KOPT-K1 (cell line): ENCODE measurements around the gene BOK.
"Not testable (repeated sequence)": the region's sequence is repeated elsewhere in the genome, so short reads cannot be mapped to it uniquely, and the experiment has no call there.

Source experiments
- H3K27ac ChIP-seq: fragments of 200-600 bp; sonication (generic); 2 replicates; pipeline ENCODE4 v1.5.1; 2016; ENCODE audit warnings: antibody characterized with exemption, mild to moderate bottlenecking, low read depth, low read length; ENCODE audit not compliant: poor library complexity, severe bottlenecking
- H3K36me3 ChIP-seq: fragments of 200-600 bp; sonication (generic); 2 replicates; pipeline ENCODE4 v1.5.1; 2017; ENCODE audit warnings: antibody characterized with exemption, mild to moderate bottlenecking, low read length, moderate library complexity; ENCODE audit not compliant: insufficient read depth
- H3K9me3 ChIP-seq: fragments of 200-600 bp; sonication (generic); 2 replicates; pipeline ENCODE4 v1.5.1; 2017; ENCODE audit warnings: antibody characterized with exemption, low read length, mild to moderate bottlenecking; ENCODE audit not compliant: insufficient read depth, poor library complexity, severe bottlenecking

The BOK gene

GRCh38 chr2:241571821-241572620 lies 13.5 kb downstream of the BOK start:
- Histone ChIP-seq H3K9me3 (no peaks in the 10 kb centered on the region), H3K27ac (no peak overlapping the region), H3K36me3 (no peaks in the 10 kb centered on the region)

GRCh38 chr2:241572915-241573651 lies 14.5 kb downstream of the BOK start:
- not testable (repeated sequence) for H3K27ac ChIP-seq

GRCh38 chr2:241573741-241574140 lies 15.2 kb downstream of the BOK start:
- Histone ChIP-seq H3K36me3 (no peaks in the 10 kb centered on the region), H3K9me3 (no peaks in the 10 kb centered on the region), H3K27ac (no peak overlapping the region)

More at GRCh38 chr2:241572915-241573651, 14.5 kb downstream of the BOK start:
- H3K9me3 ChIP-seq, H3K36me3 ChIP-seq: not testable (repeated sequence)

- Histone ChIP-seq H3K36me3 (no peaks in the 10 kb centered on the region), H3K9me3 (no peaks in the 10 kb centered on the region), H3K27ac (no peak overlapping the region)
Measured at GRCh38 chr2:241574911-241575623, 16.5 kb downstream of the BOK start.

GRCh38 chr2:241575624-241576292 lies 17.2 kb downstream of the BOK start:
- Histone ChIP-seq H3K9me3 (no peaks in the 10 kb centered on the region), H3K36me3 (no peaks in the 10 kb centered on the region), H3K27ac (no peak overlapping the region)

GRCh38 chr2:241576293-241576654 lies 17.7 kb downstream of the BOK start:
- Histone ChIP-seq H3K9me3 (no peaks in the 10 kb centered on the region), H3K36me3 (no peaks in the 10 kb centered on the region), H3K27ac (no peak overlapping the region)

GRCh38 chr2:241577413-241578122 lies 19.0 kb downstream of the BOK start:
- Histone ChIP-seq H3K27ac (no peak overlapping the region), H3K36me3 (peaks cover 5% of the 10 kb centered on the region), H3K9me3 (no peaks in the 10 kb centered on the region)

GRCh38 chr2:241579281-241579680 lies 20.7 kb downstream of the BOK start:
- no peaks in the 10 kb centered on the region for H3K9me3 ChIP-seq
- H3K27ac ChIP-seq, result no peak overlapping the region
- H3K36me3 ChIP-seq, result peaks cover 21% of the 10 kb centered on the region

GRCh38 chr2:241582328-241582727 lies 23.8 kb downstream of the BOK start:
- Histone ChIP-seq H3K36me3 (peaks cover 50% of the 10 kb centered on the region), H3K9me3 (peaks cover 14% of the 10 kb centered on the region), H3K27ac (no peak overlapping the region)

GRCh38 chr2:241582806-241583205 lies 24.3 kb downstream of the BOK start:
- peaks cover 19% of the 10 kb centered on the region for H3K9me3 ChIP-seq
- peaks cover 55% of the 10 kb centered on the region for H3K36me3 ChIP-seq
- no peak overlapping the region for H3K27ac ChIP-seq

GRCh38 chr2:241584436-241584835 lies 25.9 kb downstream of the BOK start:
- Histone ChIP-seq H3K9me3 (peaks cover 22% of the 10 kb centered on the region), H3K36me3 (peaks cover 62% of the 10 kb centered on the region), H3K27ac (no peak overlapping the region)

GRCh38 chr2:241586564-241587264 lies 28.2 kb downstream of the BOK start:
- Histone ChIP-seq H3K9me3 (peaks cover 22% of the 10 kb centered on the region), H3K27ac (no peak overlapping the region), H3K36me3 (peaks cover 66% of the 10 kb centered on the region)

GRCh38 chr2:241589863-241590262 lies 31.3 kb downstream of the BOK start:
- H3K36me3 ChIP-seq, result peaks cover 61% of the 10 kb centered on the region
- not testable (repeated sequence) for H3K27ac ChIP-seq
- peaks cover 22% of the 10 kb centered on the region for H3K9me3 ChIP-seq
